Measurements from ENCODE around the gene TIAL1. TPM values are rescaled to one million over a fixed set of nuclear protein-coding genes. Genes with fewer than 3 reads are reported as not detected.
"Not testable (repeated sequence)": the region's sequence is repeated elsewhere in the genome, so short reads cannot be mapped to it uniquely, and the experiment has no call there.

Gene TIAL1
- total RNA-seq, result 38.3 and 49.8 TPM in 2 replicates

- DNase-seq, result peak; percentile 99
Observed at GRCh38 chr10:119596537-119597404, at the start of gene TIAL1. Gene TIAL1 (minus strand): TSS chr10:119596964. CDS start chr10:119596465, 499 bp downstream.

- no peak for DNase-seq
Observed at GRCh38 chr10:119644994-119645393, 48.2 kb upstream of the TIAL1 start.

GRCh38 chr10:119644205-119644814 lies 47.5 kb upstream of the TIAL1 start:
- peak; percentile 27 for DNase-seq

GRCh38 chr10:119643306-119644204 lies 46.8 kb upstream of the TIAL1 start:
- DNase-seq, result no peak

- DNase-seq, result no peak
Observed at GRCh38 chr10:119642556-119643111, 45.9 kb upstream of the TIAL1 start.

- DNase-seq, result no peak
Observed at GRCh38 chr10:119640875-119641526, 44.2 kb upstream of the TIAL1 start.

GRCh38 chr10:119640384-119640783 lies 43.6 kb upstream of the TIAL1 start:
- no peak for DNase-seq

GRCh38 chr10:119638982-119639381 lies 42.2 kb upstream of the TIAL1 start:
- no peak for DNase-seq

- no peak for DNase-seq
Observed at GRCh38 chr10:119637631-119638030, 40.9 kb upstream of the TIAL1 start.

- DNase-seq, result no peak
Observed at GRCh38 chr10:119634219-119634544, 37.4 kb upstream of the TIAL1 start.

- no peak for DNase-seq
Observed at GRCh38 chr10:119633538-119634218, 36.9 kb upstream of the TIAL1 start.

- no peak for DNase-seq
Observed at GRCh38 chr10:119630300-119630699, 33.5 kb upstream of the TIAL1 start.

GRCh38 chr10:119625570-119626280 lies 29.0 kb upstream of the TIAL1 start:
- DNase-seq, result no peak

- no peak for DNase-seq
Observed at GRCh38 chr10:119621078-119621384, 24.3 kb upstream of the TIAL1 start.

- peak; percentile 19 for DNase-seq
Observed at GRCh38 chr10:119620241-119621077, 23.7 kb upstream of the TIAL1 start.

GRCh38 chr10:119619811-119620210 lies 23.0 kb upstream of the TIAL1 start:
- not testable (repeated sequence) for DNase-seq

GRCh38 chr10:119619215-119619614 lies 22.5 kb upstream of the TIAL1 start:
- peak; percentile 93 for DNase-seq

GRCh38 chr10:119616882-119617570 lies 20.3 kb upstream of the TIAL1 start:
- no peak for DNase-seq

- DNase-seq, result no peak
Observed at GRCh38 chr10:119614686-119615085, 17.9 kb upstream of the TIAL1 start.

GRCh38 chr10:119613741-119614140 lies 17.0 kb upstream of the TIAL1 start:
- DNase-seq, result no peak

Measured in dermis blood vessel endothelial cell (primary cell).